Lower lobe of right lung (tissue), 2 donors: Measurements from ENCODE around the gene SLC25A42. TPM values are rescaled to one million over a fixed set of nuclear protein-coding genes. Genes with fewer than 3 reads are reported as not detected.
A peak's percentile ranks its signal among the peaks of the same experiment; 100 is the strongest.
"Not testable (repeated sequence)": the region's sequence is repeated elsewhere in the genome, so short reads cannot be mapped to it uniquely, and the experiment has no call there.

ENCODE experiments used
- ATAC-seq, 2 donors: fragments of 200-7000 bp; cut with Tn5 transposase; one replicate each; pipeline ENCODE4 v1.9.1; 2020 to 2022; ENCODE audit warnings: mild to moderate bottlenecking in 2 of 2, moderate library complexity in 2 of 2
- DNase-seq: peaks from one replicate; pipeline ENCODE4 v3.0.0-alpha.2; 2020
- H3K27ac ChIP-seq: fragments of 200-600 bp; one replicate; pipeline ENCODE4 v1.8.0; 2022
- H3K27me3 ChIP-seq: fragments of 200-600 bp; one replicate; pipeline ENCODE4 v1.8.0; 2022; ENCODE audit warnings: low read depth
- H3K36me3 ChIP-seq: fragments of 200-600 bp; one replicate; pipeline ENCODE4 v1.8.0; 2022; ENCODE audit warnings: mild to moderate bottlenecking
- H3K4me1 ChIP-seq: fragments of 200-600 bp; one replicate; pipeline ENCODE4 v1.8.0; 2022
- H3K4me3 ChIP-seq: fragments of 200-600 bp; one replicate; pipeline ENCODE4 v1.8.0; 2022; ENCODE audit warnings: mild to moderate bottlenecking
- H3K9me3 ChIP-seq: fragments of 200-600 bp; one replicate; pipeline ENCODE4 v1.8.0; 2022
- intact Hi-C: fragments of 100-400 bp; cut with DNase I; formaldehyde crosslinking; loops from one replicate; pipeline ENCODE4 v1.11.0; 2022
- total RNA-seq: library from RNA; stranded (reverse); fragmentation: NEBNext Ultra II Directional; extraction: Animal tissue kit (Norgen Biotek cat#: 25700); gene quantifications from one replicate; pipeline ENCODE4 v1.2.1, GENCODE V29; 2021
- TF ChIP-seq, protein P1 (sequence below): fragments of 200-600 bp; IDR thresholded peaks from one replicate; pipeline ENCODE4 v1.8.0; 2022; ENCODE audit warnings: antibody characterized with exemption, mild to moderate bottlenecking
- donor health status: DM: no; HTN: yes; CAD: no; lungs with severe emphysema.

Gene SLC25A42
- total RNA-seq, 1 donor from 2014 or later: 16.3 TPM

DNA sequence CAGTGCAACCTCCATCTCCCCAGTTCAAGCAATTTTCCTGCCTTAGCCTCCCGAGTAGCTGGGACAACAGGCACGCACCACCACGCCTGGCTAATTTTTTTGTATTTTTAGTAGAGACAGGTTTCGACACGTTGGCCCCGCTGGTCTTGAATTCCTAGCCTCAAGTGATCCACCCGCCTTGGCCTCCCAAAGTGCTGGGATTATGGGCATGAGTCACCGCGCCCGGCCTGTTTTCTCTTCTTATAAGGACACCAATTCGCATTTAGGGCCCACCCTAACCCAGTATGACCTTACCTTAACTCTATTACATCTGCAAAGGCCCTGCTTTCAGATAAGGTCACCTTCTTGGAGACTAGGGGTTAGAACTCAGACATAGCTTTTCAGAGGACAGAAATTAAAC lies 39.4 kb downstream of the SLC25A42 start:
- H3K9me3 ChIP-seq: no peaks in the 10 kb centered on the region
- ATAC-seq (no peak), DNase-seq (no peak)
- no peaks in the 10 kb centered on the region for H3K4me1 ChIP-seq
- H3K27me3 ChIP-seq: no peaks in the 10 kb centered on the region
- intact Hi-C loops: no loop called here
- no peak overlapping the region for H3K4me3 ChIP-seq
- TF ChIP-seq, protein P1, sequence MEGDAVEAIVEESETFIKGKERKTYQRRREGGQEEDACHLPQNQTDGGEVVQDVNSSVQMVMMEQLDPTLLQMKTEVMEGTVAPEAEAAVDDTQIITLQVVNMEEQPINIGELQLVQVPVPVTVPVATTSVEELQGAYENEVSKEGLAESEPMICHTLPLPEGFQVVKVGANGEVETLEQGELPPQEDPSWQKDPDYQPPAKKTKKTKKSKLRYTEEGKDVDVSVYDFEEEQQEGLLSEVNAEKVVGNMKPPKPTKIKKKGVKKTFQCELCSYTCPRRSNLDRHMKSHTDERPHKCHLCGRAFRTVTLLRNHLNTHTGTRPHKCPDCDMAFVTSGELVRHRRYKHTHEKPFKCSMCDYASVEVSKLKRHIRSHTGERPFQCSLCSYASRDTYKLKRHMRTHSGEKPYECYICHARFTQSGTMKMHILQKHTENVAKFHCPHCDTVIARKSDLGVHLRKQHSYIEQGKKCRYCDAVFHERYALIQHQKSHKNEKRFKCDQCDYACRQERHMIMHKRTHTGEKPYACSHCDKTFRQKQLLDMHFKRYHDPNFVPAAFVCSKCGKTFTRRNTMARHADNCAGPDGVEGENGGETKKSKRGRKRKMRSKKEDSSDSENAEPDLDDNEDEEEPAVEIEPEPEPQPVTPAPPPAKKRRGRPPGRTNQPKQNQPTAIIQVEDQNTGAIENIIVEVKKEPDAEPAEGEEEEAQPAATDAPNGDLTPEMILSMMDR: no peak
- no peak overlapping the region for H3K27ac ChIP-seq
- peaks cover 17% of the 10 kb centered on the region for H3K36me3 ChIP-seq

DNA sequence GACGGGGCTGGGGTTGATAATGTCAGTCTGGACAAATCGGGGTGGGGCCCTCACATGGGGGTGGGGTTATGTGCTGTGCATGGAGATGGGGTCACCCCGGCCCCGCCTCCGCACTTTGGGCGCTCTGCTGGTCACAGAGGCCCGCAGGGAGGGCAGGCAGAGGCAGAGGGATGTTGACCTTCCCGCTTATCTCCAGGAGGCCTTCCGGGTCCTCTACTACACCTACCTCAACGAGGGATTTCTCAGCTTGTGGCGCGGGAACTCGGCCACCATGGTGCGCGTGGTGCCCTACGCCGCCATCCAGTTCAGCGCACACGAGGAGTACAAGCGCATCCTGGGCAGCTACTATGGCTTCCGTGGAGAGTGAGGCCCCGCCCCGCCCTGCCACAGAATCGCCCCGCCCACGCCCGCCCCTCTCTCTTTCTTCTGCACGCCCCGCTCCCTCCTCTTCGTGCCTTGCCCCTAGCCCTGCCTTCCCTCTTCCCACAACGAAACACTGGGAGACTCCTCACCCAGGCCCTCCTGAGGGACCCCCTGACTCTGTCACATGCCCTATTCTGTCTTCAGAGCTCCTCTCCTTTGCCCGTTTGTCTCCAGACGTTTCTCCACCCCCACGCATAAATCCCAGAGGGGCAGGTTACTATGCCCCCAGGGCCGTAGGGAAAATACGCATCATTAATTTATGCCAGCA lies 41.7 kb downstream of the SLC25A42 start:
- peak overlapping the region; percentile 40 for H3K4me3 ChIP-seq
- ATAC-seq (peak; percentile 46 to 51), DNase-seq (no peak)
- peaks cover 4% of the 10 kb centered on the region for H3K4me1 ChIP-seq
- peaks cover 7% of the 10 kb centered on the region for H3K36me3 ChIP-seq
- H3K9me3 ChIP-seq: no peaks in the 10 kb centered on the region
- H3K27ac ChIP-seq: no peak overlapping the region
- TF ChIP-seq, protein P1: no peak
- intact Hi-C loops: no loop called here
- H3K27me3 ChIP-seq: no peaks in the 10 kb centered on the region

DNA sequence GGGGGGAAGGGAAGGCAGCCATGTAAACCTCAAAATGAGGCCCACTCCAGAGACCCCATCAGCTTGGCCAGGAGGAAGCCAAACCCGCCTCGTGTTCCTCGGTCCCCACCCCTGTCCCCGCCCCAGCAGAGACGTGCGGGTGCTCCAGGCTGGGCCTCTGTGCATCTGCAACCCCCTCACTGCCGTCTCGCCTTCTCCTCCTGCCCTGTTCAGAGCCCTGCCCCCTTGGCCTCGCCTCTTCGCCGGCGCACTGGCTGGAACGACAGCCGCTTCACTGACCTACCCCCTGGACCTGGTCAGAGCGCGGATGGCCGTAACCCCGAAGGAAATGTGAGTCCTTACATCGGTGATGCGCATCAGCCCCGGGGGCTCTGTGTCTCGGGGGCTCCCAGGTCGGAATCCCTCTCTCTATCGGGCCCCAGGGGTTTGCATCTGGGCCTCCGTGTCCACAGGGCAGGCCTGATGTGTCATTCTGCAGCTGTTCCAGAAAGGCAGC lies 42.3 kb downstream of the SLC25A42 start:
- no peak overlapping the region for H3K27ac ChIP-seq
- H3K27me3 ChIP-seq: no peaks in the 10 kb centered on the region
- no peak for DNase-seq
- peak in 1 of 2 donors; percentile 5 for ATAC-seq
- H3K4me1 ChIP-seq: peaks cover 6% of the 10 kb centered on the region
- H3K36me3 ChIP-seq: peaks cover 1% of the 10 kb centered on the region
- peak overlapping the region; percentile 40 for H3K4me3 ChIP-seq
- TF ChIP-seq, protein P1: no peak
- H3K9me3 ChIP-seq: no peaks in the 10 kb centered on the region
- intact Hi-C loops: no loop called here

DNA sequence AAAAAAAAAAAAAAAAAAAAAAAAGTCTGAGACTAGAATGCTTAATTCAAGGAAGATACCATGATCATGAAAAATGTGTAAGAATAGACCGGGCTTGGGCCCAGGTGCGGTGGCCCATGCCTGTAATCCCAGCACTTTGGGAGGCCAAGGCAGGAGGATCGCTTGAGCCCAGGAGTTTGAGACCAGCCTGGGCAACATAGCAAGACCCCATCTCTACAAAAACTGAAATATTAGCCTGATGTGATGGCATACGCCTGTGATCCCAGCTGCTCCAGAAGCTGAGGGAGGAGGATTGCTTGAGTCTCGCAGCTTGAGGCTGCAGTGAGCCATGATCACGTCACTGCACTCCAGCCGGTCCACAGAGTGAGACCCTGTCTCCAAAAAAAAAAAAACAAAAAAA lies 43.1 kb downstream of the SLC25A42 start:
- H3K36me3 ChIP-seq, H3K4me3 ChIP-seq, H3K27me3 ChIP-seq, H3K4me1 ChIP-seq, intact Hi-C loops, H3K27ac ChIP-seq, H3K9me3 ChIP-seq, DNase-seq, ATAC-seq: not testable (repeated sequence)

DNA sequence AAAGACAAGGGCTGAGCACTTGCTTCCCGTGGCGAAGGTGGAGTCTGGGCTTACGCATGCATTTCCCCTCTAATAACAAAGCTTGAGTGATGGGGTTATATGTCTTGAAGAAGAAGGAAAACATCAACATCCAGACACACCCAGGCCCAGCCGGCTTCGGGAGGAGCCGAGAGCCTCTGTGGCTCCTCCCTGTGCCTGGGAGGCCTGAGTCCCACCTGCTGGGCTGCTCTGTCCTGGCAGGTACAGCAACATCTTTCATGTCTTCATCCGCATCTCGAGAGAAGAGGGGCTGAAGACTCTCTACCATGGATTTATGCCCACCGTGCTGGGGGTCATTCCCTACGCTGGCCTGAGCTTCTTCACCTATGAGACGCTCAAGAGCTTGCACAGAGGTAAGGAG lies 43.9 kb downstream of the SLC25A42 start:
- intact Hi-C loops: no loop called here
- ATAC-seq (no peak), DNase-seq (no peak)
- Histone ChIP-seq H3K36me3 (no peaks in the 10 kb centered on the region), H3K4me1 (peaks cover 6% of the 10 kb centered on the region), H3K27ac (no peak overlapping the region), H3K27me3 (no peaks in the 10 kb centered on the region), H3K4me3 (no peak overlapping the region), H3K9me3 (no peaks in the 10 kb centered on the region)
- TF ChIP-seq, protein P1: no peak

DNA sequence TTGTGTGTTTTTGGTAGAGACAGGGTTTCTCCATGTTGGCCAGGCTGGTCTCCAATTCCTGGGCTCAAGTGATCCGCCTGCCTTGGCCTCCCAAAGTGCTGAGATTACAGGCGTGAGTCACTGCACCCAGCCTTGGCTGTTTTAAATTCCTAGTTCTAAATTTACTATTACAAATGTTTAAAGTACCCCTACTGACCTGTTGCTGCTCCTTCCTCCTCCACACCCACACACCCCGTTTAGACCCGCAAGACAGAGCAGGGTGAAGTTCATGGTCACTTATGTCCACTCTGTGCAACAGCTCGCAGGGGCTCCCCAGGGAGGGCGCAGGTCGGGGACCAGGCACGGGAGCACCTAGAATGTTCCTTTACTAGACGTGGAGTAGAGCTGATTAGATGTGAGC lies 45.8 kb downstream of the SLC25A42 start:
- TF ChIP-seq, protein P1: no peak
- Histone ChIP-seq H3K36me3 (no peaks in the 10 kb centered on the region), H3K27me3 (no peaks in the 10 kb centered on the region), H3K4me1 (peaks cover 6% of the 10 kb centered on the region), H3K27ac (no peak overlapping the region), H3K9me3 (no peaks in the 10 kb centered on the region), H3K4me3 (no peak overlapping the region)
- no peak for DNase-seq
- ATAC-seq: no peak
- intact Hi-C loops: no loop called here
